DMS53 treated with DMSO at 0.1 percent for 48 hours (cell line): ENCODE data around the gene RBM46.

Experiments used
- DNase-seq: peaks from one replicate; lab custom pipeline; 2025; ENCODE audit not compliant: unreplicated experiment; lab: John Stamatoyannopoulos, UW

RBM46 gene

DNA sequence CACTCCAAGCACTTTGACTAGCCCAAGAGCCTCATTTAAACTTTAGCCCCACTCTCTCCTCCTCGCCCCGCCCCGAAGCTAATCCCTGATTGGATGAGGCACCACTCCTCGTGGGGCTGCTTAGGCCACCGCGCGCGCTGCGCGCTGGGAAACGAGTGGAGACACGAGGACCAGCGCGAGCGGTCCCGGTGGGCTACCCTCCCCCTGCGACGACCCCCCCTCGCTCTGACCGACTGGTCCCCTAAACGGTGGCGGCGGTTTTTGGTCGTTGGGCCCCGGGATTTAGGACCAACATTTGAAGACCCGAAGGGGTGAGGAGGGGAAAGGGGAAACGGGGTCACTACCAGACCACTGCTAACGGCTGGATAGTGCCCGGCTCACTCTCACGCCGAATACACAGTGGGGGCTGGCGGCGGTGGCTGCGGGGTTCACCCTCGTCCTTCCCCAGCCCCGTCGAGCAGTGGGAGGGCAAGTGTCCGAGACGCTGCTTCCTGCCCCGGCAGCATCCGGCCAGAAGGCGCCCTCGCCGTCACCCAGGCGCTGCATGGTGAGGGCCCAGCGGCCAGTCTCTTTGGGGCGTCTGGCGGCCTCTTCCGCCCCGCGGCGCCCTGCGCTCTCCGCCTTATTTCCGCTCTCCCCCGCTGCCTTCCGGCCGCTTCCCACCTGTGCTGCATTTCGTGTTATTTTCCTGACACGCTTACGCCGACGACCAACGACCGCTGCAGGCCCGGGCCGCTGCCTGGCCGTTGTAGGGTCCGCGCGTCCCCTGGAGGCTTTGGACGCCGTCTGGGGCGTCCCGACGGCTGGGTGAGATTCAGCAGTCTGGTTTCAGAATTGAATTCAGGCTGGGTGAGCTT lies at the start of gene RBM46:
Gene RBM46 (plus strand): TSS at position 147 of the 857 bp plus-strand sequence. CDS start 15,481 bp downstream, outside the sequence.
- no peak for DNase-seq

GRCh38 chr4:154731756-154732155 lies 49.3 kb upstream of the RBM46 start:
- no peak for DNase-seq

- DNase-seq = no peak
These were observed 48.4 kb upstream of the RBM46 start for GRCh38 chr4:154732669-154733068.

DNA sequence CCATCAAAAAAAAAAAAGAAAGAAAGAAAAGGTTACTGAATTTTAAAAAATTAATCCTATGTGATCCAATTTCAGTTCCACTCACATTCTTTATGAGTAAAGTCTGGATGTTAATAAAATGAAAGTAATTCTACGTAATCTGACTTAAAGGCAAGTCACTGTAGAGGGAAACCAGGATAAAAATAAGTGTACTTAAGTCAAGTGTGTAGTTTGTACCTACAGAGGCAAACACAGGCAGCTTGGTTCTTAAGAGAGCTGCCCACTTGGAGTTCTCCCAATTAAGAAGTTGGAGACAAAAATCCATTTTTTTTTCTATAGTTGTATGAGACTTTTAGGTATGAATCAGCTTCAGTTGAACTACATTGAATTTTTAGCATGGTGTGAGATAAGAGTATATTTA lies 44.3 kb upstream of the RBM46 start:
- no peak for DNase-seq

DNA sequence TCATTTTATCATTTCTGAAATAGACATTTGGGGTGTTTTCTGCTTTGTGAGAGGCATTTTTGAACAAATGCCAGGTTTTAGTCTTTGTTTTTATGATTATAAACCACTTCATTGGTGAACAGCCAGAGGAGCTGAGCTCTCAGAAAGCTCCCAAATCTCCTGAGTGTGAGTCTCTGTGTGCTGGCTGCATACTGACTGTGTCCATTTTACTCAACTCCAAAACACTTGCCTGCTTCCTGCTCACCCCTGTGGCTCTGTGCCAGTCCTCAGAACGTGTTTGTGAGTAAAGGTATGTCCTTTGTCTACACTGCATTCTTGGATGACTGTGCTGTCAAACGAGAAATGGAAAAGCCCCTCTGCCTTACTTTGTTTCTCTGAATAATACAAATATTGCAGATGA lies 42.6 kb upstream of the RBM46 start:
- no peak for DNase-seq

GRCh38 chr4:154739111-154739510 lies 42.0 kb upstream of the RBM46 start:
- DNase-seq = no peak

GRCh38 chr4:154740462-154740861 lies 40.6 kb upstream of the RBM46 start:
- no peak for DNase-seq

DNA sequence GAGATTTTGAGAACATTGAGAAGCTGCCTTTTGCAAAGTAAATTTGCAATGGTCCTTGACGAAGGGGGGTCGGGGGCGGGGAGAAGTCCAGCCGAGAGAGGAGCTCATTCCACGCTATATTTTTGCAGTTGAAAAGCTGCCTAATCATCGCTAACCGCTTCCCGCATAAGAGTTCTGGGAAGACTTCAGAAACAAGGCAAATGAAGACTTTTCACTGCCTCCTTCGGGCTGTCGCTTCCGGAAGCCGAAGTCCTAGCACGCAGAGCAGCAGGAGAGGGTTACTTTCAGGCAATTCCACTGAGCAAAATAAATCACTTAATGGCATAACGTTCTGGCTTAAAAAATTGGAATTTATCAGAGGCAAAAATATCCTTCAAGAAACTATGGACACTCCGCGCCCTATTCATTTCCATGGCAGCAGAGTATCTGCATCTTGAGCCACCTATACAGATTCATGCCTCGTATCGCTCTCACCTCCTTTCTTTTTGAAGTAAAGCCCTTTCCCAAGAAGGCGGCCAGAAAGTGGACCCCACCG lies 39.9 kb upstream of the RBM46 start:
- DNase-seq = no peak

- no peak for DNase-seq
These were observed 38.9 kb upstream of the RBM46 start for GRCh38 chr4:154741922-154742850.

DNA sequence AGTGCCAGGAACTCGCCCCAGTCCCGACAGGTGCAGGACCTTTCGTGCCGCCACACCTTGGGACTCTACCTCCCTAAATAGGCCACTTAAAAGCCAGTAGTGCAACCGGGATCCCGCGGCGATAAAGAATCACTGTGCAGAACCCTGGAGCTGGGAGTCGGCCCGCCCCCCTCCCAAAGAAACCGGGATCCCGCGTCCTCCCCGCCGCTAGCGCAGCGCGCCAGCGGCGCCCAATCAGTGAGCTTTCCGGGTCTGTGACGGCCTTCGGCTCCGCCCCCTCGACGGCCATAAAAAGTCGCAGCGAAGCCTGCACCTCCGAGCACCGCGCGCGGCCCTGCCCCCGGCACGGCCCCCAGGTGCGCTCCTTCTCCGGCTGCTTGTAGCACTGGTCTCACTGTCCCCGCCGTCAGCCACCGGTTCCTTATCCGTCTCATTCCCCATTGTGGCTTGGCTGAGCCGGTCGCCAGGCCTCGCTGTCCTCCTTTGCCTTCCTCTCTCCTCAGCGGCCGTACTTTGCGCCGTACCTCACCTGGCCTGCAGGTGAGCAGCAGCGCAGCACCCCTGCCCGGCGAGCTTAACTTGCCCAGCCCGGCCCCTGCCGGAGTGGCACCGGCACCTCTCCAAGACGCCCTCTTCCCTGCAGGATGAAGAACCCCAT lies 37.3 kb upstream of the RBM46 start, which contains the start of gene LRAT:
Gene LRAT (plus strand): TSS at position 318 of the 658 bp plus-strand sequence. CDS start 327 bp downstream, at position 645.
- peak; percentile 69 for DNase-seq

DNA sequence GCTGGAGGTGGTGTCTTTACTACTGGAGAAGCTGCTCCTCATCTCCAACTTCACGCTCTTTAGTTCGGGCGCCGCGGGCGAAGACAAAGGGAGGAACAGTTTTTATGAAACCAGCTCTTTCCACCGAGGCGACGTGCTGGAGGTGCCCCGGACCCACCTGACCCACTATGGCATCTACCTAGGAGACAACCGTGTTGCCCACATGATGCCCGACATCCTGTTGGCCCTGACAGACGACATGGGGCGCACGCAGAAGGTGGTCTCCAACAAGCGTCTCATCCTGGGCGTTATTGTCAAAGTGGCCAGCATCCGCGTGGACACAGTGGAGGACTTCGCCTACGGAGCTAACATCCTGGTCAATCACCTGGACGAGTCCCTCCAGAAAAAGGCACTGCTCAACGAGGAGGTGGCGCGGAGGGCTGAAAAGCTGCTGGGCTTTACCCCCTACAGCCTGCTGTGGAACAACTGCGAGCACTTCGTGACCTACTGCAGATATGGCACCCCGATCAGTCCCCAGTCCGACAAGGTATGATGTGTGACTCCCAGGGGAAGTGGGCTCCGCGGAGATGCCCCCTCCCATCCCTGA lies 36.6 kb upstream of the RBM46 start:
- DNase-seq = no peak

- DNase-seq = no peak
These were observed 23.4 kb upstream of the RBM46 start for GRCh38 chr4:154757713-154758112.

GRCh38 chr4:154760895-154761294 lies 20.2 kb upstream of the RBM46 start:
- no peak for DNase-seq

DNA sequence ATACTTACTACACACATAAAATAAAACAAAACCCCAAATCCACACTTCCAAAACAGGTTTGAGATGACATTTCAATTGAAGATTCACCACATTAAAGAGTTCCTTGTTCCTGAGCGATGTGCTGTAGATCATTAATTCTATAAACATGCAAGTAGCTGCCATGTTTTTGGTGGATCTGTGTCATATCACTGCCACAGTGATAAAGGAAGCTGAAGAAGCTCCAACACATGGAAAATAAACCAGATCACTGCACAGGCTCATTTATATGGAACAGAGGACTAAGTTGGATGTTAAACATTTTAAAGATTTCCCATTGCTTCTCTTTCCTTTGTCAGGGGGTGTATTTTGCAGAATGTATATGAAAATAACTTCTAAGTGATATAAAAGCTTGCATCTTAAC lies 2.8 kb upstream of the RBM46 start:
- DNase-seq = no peak

- DNase-seq = peak; percentile 7
These were observed 1.6 kb upstream of the RBM46 start for GRCh38 chr4:154779362-154779947.

GRCh38 chr4:154781983-154782293 lies 866 bp downstream of the RBM46 start:
- no peak for DNase-seq

DNA sequence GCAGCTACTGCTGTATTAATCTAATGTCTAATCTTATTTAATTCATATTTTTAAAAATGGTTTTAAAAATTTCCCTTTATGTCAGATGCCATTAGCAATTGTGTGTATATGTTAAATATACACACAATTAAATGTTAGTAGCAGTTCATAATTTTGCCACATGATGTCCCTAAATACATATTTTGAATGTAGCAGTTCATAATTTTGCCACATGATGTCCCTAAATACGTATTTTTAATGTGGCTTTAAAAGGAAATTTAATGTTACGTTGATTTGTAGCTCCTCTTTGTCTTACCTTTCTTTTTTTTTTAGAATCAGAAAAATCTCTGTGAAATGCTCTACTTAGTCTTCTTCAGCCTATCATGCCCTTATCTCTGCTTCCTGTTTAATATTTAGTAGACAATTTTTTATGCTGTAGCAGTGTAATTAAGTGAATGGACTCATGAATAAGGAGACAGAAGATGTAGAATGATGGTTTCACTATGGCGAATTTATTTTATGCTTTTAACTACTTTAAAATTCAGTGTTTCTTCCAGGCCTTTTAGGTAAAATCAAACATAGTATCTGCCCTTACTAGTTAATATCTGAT lies 26.1 kb downstream of the RBM46 start:
- DNase-seq = peak; percentile 20

- DNase-seq = no peak
These were observed 37.2 kb downstream of the RBM46 start for GRCh38 chr4:154818230-154818629.

DNA sequence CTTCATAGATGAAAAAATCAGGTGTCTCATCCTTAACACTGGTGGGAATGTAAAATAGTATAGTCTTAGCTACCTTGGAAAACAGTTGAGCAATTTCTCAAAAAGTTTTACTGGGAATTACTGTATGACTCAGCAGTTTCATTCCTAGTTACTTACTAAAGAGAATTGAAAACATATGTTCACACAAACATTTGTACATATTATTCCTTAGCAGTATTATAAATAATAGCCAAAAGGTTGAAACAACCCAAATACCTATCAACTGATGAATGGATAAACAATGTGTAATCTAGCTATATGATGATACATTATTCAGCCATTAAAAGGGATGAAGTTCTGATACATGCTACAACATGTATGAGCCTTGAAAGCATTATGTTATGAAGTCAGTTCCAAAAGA lies 41.7 kb downstream of the RBM46 start:
- DNase-seq = no peak

DNA sequence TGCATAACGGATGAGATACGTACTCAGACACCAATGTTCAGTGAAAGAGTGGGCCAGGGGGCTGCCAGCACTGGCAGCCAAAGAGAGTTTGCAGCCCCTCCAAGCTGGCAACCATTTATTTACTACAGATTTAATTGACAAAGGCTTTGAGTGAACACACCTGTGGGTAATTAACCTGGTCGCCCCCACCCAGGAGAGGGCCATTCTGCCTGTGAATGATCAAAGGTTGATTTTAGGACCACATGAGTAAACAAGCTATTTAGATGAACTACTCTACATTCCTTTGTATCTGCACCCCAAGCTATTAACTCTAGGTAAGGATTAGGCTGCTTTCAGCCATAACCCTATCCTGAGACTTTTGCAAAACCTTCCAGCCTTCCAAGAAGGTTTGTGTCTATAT lies 55.0 kb downstream of the RBM46 start:
- no peak for DNase-seq
